PC-3 (cell line): ENCODE data around the gene CENPH. TPM values are rescaled to one million over a fixed set of nuclear protein-coding genes. Genes with fewer than 3 reads are reported as not detected.

Source experiments
- ATAC-seq: fragments of 200-7000 bp; cut with Tn5 transposase; 2 replicates; pipeline ENCODE4 v1.9.1; 2020; ENCODE audit warnings: mild to moderate bottlenecking, moderate library complexity
- BruUV-seq: library from RNA; stranded (reverse); fragments of 400-500 nt; replicated peaks from 2 replicates; lab custom pipeline; 2021; lab: Mats Ljungman, UMichigan
- CTCF ChIA-PET: fragments of 300-600 bp; sonication (Branson Sonifier 250); formaldehyde crosslinking; loops from one replicate; lab custom pipeline; 2022; ENCODE audit warnings: antibody characterized with exemption; lab: Charles Lee
- POLR2A ChIA-PET: fragments of 300-600 bp; sonication (Branson Sonifier 250); formaldehyde crosslinking; loops from one replicate; lab custom pipeline; 2022; ENCODE audit warnings: antibody characterized with exemption; ENCODE audit not compliant: unreplicated experiment; lab: Charles Lee
- DNase-seq: peaks from one replicate; pipeline ENCODE4 v3.0.0-alpha.2; 2015
- H2AFZ ChIP-seq: fragments of 300-600 bp; sonication (generic); 2 replicates; pipeline ENCODE4 v1.6.0; 2016; ENCODE audit warnings: antibody characterized with exemption, low read length
- H3F3A ChIP-seq: fragments of 300-600 bp; sonication (generic); one replicate; pipeline ENCODE4 v1.6.0; 2017; ENCODE audit warnings: antibody characterized with exemption, low read length, control low read depth, mild to moderate bottlenecking; ENCODE audit not compliant: unreplicated experiment
- H3K27ac ChIP-seq: fragments of 300-600 bp; sonication (generic); 2 replicates; pipeline ENCODE4 v1.5.1; 2016; ENCODE audit warnings: mild to moderate bottlenecking, low read length
- H3K27me3 ChIP-seq: fragments of 300-600 bp; sonication (generic); 2 replicates; pipeline ENCODE4 v1.6.1; 2016; ENCODE audit warnings: low read length, mixed read lengths
- H3K36me3 ChIP-seq: fragments of 300-600 bp; sonication (generic); 2 replicates; pipeline ENCODE4 v1.6.1; 2016; ENCODE audit warnings: low read depth, mixed run types, low read length, mixed read lengths
- H3K4me1 ChIP-seq: fragments of 300-600 bp; sonication (generic); 2 replicates; pipeline ENCODE4 v1.5.1; 2016; ENCODE audit warnings: low read length; ENCODE audit not compliant: insufficient read depth
- H3K4me2 ChIP-seq: fragments of 300-600 bp; sonication (generic); 2 replicates; pipeline ENCODE4 v1.6.0; 2016; ENCODE audit warnings: low read length
- H3K4me3 ChIP-seq: fragments of 300-600 bp; sonication (generic); 2 replicates; pipeline ENCODE4 v1.5.1; 2016; ENCODE audit warnings: mild to moderate bottlenecking, low read length, mixed read lengths
- H3K79me2 ChIP-seq: fragments of 300-600 bp; sonication (generic); 2 replicates; pipeline ENCODE4 v1.6.1; 2017; ENCODE audit warnings: low read length, mixed read lengths
- H3K9ac ChIP-seq: fragments of 300-600 bp; sonication (generic); 2 replicates; pipeline ENCODE4 v1.6.0; 2016; ENCODE audit warnings: mild to moderate bottlenecking, low read length
- H3K9me2 ChIP-seq: fragments of 300-600 bp; sonication (generic); replicated peaks from 2 replicates; pipeline ENCODE4 v1.6.1; 2016; ENCODE audit warnings: mixed run types, low read length, mixed read lengths
- H3K9me3 ChIP-seq: fragments of 300-600 bp; sonication (generic); 2 replicates; pipeline ENCODE4 v1.6.1; 2016; ENCODE audit warnings: low read length, mixed read lengths
- H4K20me1 ChIP-seq: fragments of 300-600 bp; sonication (generic); 2 replicates; pipeline ENCODE4 v1.6.1; 2016; ENCODE audit warnings: low read length, mixed read lengths
- CTCF ChIP-seq: fragments of 300-600 bp; sonication (generic); conservative IDR thresholded peaks from 2 replicates; pipeline ENCODE4 v1.5.1; 2017; ENCODE audit warnings: antibody characterized with exemption, low read depth, mild to moderate bottlenecking, low read length
- EZH2 ChIP-seq: fragments of 300-600 bp; sonication (generic); IDR thresholded peaks from one replicate; pipeline ENCODE4 v1.6.1; 2017; ENCODE audit warnings: antibody characterized with exemption, mild to moderate bottlenecking, low read length; ENCODE audit not compliant: unreplicated experiment
- EZH2phosphoT487 ChIP-seq: fragments of 300-600 bp; sonication (generic); IDR thresholded peaks from 2 replicates; pipeline ENCODE4 v1.6.1; 2018; ENCODE audit warnings: mild to moderate bottlenecking, antibody characterized with exemption, low read length, borderline replicate concordance
- intact Hi-C: fragments of 100-400 bp; cut with micrococcal nuclease; formaldehyde crosslinking; loops from 2 replicates; pipeline ENCODE4 v1.9.0; 2023
- total RNA-seq: library from RNA; depleted of rRNA; stranded (reverse); fragments of >200 nt; gene quantifications from 2 replicates; pipeline ENCODE4 v1.2.3, GENCODE V29; 2014

Gene CENPH
- total RNA-seq, 1 experiment from 2014 or later = 27.8 TPM

- Histone ChIP-seq H3K4me2 (peak within 1 kb of the TSS; percentile 94), H3K9ac (peak within 1 kb of the TSS; percentile 97), H3K9me3 (no peaks in the 10 kb centered on the region), H3K4me3 (peak within 1 kb of the TSS; percentile 97), H4K20me1 (0 out of 2 replicates have a peak, but pooled peaks cover 4% of the 10 kb centered on the region), H3K27me3 (no peaks in the 10 kb centered on the region), H3K79me2 (peaks cover 45% of the 10 kb centered on the region), H2AFZ (peak within 1 kb of the TSS; percentile 98), H3K27ac (peak within 1 kb of the TSS; percentile 70), H3K4me1 (peaks cover 20% of the 10 kb centered on the region), H3K36me3 (peaks cover 18% of the 10 kb centered on the region), H3K9me2 (no peaks in the 10 kb centered on the region), H3F3A (no peaks in the 10 kb centered on the region)
- POLR2A ChIA-PET = interaction anchor here (0.6 kb wide), 1 partner anchor 22 kb away, joined by 3 read pairs; no protein-coding TSS in a partner anchor
- DNase-seq (peak; percentile 97), ATAC-seq (peak; percentile 98)
- CTCF ChIA-PET = no interaction called here
- BruUV-seq = no TSS peak
- no peak for TF ChIP-seq CTCF
- TF ChIP-seq EZH2phosphoT487 = no peak
- no peak for TF ChIP-seq EZH2
- intact Hi-C loops = loop anchor here (10.0 kb wide), 1 partner anchor 72 kb away; the partner anchor contains the start of gene SLC30A5
These were observed 22.5 kb upstream of the CENPH start, which contains the start of gene CCNB1 for GRCh38 chr5:69166686-69167492. Gene CCNB1 (plus strand): TSS chr5:69167150. CDS start chr5:69167263, 113 bp downstream.

- peak; percentile 17; the same call in 1 of the 2 replicates for ATAC-seq
- Histone ChIP-seq H2AFZ (peak overlapping the region; percentile 83), H3K79me2 (peaks cover 47% of the 10 kb centered on the region), H3K27ac (peak overlapping the region; percentile 70), H3K36me3 (peaks cover 18% of the 10 kb centered on the region), H3K9ac (peak overlapping the region; percentile 97), H3K9me2 (no peaks in the 10 kb centered on the region), H3K4me3 (peak overlapping the region; percentile 97), H3K27me3 (no peaks in the 10 kb centered on the region), H3K9me3 (no peaks in the 10 kb centered on the region), H3K4me2 (peak overlapping the region; percentile 94), H3F3A (no peaks in the 10 kb centered on the region), H4K20me1 (0 out of 2 replicates have a peak, but pooled peaks cover 4% of the 10 kb centered on the region), H3K4me1 (peaks cover 20% of the 10 kb centered on the region)
- DNase-seq = no peak
- CTCF ChIA-PET = no interaction called here
- TF ChIP-seq EZH2phosphoT487 = no peak
- intact Hi-C loops = loop anchor here (10.0 kb wide), 1 partner anchor 73 kb away; the partner anchor contains the start of gene SLC30A5
- TSS peak; percentile 64 for BruUV-seq
- POLR2A ChIA-PET = no interaction called here
These were observed 21.9 kb upstream of the CENPH start for GRCh38 chr5:69167493-69167855.

- Histone ChIP-seq H3K27me3 (no peaks in the 10 kb centered on the region), H3K4me1 (peaks cover 20% of the 10 kb centered on the region), H3K9me3 (no peaks in the 10 kb centered on the region), H3K36me3 (peaks cover 19% of the 10 kb centered on the region), H3K9me2 (no peaks in the 10 kb centered on the region), H4K20me1 (0 out of 2 replicates have a peak, but pooled peaks cover 4% of the 10 kb centered on the region), H3K79me2 (peaks cover 47% of the 10 kb centered on the region), H3K4me2 (peak overlapping the region; percentile 94), H2AFZ (peak overlapping the region; percentile 83), H3K4me3 (peak overlapping the region; percentile 97), H3K27ac (no peak overlapping the region), H3K9ac (peak overlapping the region; percentile 97), H3F3A (no peaks in the 10 kb centered on the region)
- BruUV-seq = no TSS peak
- intact Hi-C loops = loop anchor here (10.0 kb wide), 1 partner anchor 73 kb away; the partner anchor contains the start of gene SLC30A5
- TF ChIP-seq CTCF (no peak), EZH2phosphoT487 (no peak), EZH2 (no peak)
- DNase-seq = no peak
- no peak for ATAC-seq
- CTCF ChIA-PET = no interaction called here
- POLR2A ChIA-PET = no interaction called here
These were observed 21.5 kb upstream of the CENPH start for GRCh38 chr5:69167929-69168328.
